T-helper 1 cell (primary cell): Measurements from ENCODE around the gene CHI3L2.

Experiments
- DNase-seq, 5 donors: peaks; one replicate each; pipeline ENCODE4 v3.0.0-alpha.2; 2012 to 2020

Gene CHI3L2

DNA sequence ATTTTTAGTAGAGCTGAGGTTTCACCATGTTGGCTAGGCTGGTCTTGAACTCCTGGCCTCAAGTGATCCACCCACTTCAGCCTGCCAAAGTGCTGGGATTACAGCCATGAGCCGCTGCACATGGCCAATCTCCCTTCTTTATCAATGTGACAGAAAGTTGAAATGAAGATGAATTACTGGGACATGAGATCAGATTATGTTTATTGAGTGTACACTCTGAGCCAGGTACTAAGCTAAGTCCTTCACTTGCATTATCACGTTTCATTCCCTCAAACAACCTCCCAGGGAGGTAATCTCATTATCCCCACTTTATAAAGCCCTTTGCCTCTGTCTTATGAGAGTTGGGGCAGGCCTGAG lies 6.3 kb upstream of the CHI3L2 start:
- no peak for DNase-seq

DNA sequence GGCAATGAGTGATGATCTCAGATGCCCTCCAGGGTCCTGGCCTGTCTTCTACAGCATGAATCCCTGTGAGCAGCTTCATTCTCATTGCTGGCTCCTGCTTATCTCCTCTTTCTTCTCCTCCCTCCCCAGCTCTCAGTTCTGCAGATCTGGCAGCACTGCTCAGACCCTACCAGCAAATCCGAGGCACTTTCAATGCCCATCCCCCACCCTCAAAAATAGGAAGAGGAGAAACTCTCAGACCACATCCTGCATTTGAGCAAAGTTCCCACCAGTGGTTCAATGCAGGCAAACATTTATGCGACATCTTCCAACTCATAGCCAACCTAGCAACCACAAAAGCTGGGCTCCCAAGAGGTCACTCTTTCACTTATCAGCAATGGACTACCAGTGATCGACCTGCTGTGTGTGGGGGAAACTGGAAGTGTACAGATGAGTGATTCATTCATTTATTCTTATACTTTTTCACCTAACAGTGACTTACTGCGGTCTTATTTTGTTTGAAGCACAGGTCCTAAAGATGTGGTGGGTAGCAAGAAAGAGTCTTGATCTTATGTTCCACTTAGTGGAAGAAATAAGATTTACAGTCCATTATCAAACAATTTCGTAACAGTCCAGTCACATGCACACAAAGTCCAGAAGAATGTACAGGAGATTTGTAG lies 5.8 kb upstream of the CHI3L2 start:
- DNase-seq = peak in 1 of 5 donors; percentile 83

DNA sequence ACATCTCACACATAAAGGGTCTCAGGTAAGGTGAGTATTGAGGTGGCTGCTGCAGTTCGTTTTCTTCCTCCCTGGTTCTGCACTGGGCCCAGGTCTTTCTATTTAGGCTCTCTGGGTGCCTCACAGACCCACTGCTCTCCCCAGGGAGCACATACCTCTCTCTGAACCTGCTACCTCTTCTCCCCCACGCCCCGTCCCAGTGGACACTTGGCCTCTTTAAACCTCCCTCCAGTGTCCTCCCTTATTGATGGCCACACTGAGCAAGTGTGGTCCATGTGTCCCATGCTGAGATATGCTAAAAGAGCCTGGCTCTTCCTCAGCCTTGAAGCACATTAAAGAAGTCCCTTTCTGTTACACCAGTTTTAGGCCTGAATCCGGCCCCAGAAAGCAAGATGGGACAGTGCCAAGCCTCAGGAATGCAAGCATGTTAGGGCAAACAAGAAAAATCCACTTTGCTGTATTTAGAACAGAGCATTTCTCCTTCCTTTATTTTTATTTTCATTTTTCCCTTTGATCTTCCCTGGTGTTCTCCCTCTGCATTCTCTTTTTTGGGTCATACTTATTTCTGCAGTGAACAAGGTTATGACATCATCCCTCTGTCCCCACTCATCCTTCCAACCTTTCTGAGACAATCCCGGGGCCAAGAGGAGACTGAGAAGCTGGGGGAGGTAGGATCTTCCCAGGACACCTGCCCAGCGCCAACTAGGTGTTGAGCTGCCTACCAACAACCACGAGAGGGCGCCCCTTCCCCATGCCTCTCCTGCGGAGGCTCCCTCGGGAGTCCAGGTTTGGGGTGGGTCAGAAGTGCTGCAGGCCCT lies 5.0 kb upstream of the CHI3L2 start:
- DNase-seq = peak; percentile 57 to 72 (median 62)

DNA sequence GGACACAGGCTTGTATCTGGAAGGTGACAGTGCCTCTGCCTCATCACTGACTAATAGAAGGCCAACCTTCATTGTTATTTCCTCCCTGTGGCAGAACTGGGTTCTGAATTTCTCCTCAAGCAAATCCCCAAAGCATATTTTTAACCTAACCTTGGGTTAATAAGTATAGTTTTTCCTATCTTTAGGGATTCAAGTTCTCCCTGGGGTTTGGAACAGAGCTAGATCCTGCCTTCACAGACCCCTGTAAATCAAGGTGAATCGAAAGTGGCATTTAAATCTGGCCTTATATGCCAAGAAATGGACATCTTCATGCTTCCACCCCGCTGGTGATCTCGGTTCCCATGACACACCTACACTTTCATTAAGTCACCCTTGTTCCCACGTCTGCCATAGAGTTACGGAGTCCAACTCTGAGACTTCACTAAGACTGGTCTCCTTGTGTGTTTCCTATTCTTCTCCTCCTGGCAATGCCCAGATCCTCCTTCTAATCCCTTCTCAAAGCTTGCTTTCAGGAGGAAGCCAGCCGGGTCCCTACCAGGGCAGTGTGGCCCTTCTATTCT lies 4.3 kb upstream of the CHI3L2 start:
- DNase-seq = no peak

DNA sequence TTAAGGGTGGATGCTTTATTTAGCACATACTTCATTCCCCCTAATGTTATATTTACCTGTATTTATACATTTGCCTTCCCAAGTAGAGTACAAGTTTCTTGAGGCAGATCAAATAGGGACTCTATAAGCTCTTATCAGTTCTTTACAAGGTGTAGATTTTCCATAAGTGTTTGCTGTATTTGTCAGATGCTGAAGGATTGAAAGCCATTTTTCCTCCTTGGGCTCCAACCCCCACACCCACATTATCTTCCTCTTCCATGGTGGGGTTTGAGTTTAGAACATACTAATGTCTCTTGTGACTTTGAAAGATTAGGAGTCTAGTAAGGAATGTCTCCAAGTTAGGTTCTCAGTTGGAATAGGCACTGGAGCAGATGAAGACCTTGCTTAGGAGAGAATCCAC lies 2.4 kb upstream of the CHI3L2 start:
- no peak for DNase-seq

DNA sequence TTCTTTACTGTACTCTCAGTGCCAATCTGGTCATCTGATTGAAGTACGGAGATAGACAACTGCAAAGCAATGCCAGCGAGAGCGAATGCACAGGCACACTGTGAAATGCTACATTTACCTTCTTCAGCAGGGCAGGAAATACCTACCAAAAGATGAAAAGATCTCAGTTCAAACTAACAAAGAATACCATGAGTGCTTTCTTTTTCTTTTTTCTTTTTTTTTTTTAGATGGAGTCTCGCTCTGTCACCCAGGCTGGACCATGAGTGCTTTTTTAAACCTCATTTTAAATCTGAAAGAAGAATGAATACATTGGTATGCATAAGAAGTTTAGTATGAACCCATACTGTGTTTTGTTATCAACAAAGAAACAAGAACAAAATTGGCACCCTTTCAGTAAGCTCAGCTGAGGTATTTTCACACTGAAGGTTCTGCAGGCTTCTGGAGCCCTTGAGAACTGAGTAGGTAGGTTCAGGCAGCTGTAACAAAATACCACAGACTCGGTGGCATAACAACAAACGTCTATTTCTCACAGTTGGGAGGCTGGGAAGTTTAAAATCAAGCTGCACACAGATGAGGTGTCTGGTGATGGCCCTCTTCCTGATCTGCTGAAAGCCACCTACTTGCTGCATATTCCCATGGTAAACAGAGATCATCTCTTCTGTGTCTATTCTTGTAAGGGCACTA lies 1.7 kb upstream of the CHI3L2 start:
- peak in 1 of 5 donors; percentile 48 for DNase-seq

DNA sequence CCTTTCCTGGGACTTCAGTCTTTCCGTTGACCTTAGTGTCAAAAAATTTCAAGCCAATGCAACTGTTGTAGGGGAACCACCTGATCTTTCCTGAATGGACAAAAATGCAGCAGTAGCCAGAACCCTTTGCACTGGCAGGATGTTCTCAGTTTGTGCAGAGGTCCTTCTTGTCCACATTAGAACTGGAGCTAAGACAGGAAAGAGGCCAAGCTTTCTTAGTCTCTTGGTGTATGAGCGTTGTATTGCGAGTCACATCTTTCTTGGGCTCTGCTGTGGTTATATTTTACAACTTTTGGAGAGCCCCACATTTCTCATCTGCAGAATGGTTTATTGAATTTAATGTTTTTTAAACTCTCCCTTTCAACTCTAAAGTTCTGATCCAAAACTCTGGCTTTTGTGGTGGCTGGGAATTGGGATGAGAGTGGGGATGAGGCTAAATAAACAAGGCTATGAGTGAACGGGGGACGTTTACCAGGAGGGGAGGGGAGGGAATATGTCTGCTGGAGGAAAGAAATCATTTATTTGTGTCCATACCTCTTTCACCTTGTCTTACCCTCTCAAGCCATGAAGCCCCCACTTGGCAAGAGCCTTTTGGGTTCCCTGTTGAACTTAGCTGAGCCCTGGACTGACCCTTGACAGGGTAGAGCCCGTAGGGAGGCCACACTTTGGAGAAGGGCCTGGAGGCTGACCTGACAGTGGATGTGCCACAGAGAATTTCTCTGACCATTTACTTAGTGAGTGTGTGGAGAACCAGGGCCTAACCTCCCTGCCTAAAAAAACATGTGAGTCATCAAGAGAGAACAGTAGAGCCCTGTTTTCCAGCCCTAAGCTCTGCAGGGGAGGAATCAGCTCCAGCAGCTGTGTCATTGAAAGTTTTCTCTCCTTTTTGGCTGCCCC lies 586 bp downstream of the CHI3L2 start:
- DNase-seq = no peak

DNA sequence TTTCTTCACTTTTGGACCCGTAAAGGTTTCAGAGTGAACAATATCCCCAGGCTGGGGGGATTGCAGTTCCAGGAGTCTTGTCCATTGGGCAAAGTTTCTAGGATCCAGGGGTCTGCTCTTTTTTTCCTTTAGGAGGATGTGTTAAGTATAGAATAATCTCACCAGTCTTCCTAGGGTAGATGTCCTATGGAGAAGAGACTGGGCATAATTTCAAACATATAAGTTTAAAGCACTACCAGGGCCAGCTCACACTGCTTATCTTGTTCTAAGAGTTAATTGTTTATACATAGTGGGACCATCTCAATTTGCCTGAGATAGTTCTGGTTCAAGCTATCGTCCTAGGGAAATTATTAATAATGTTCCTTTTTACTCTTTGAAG lies 1.2 kb downstream of the CHI3L2 start:
- DNase-seq = no peak

DNA sequence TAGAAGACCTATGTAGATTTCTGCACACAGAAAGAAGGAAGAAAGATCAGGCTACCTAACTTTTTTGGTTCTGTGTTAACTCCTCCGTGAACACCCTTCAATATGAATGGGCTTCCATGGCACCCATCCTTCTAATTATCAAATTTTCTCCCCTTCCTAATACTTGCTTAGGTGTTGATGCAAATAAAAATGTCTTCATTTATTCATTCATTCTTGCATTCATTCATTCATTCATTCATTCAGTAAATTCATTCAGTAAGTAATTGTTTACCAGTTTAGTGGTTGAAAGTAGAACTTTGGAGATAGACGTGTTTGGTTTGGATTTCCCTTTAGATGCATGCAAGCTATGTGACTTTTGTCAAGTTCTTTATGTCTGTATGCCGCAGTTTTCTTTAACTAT lies 4.6 kb downstream of the CHI3L2 start:
- DNase-seq = no peak

DNA sequence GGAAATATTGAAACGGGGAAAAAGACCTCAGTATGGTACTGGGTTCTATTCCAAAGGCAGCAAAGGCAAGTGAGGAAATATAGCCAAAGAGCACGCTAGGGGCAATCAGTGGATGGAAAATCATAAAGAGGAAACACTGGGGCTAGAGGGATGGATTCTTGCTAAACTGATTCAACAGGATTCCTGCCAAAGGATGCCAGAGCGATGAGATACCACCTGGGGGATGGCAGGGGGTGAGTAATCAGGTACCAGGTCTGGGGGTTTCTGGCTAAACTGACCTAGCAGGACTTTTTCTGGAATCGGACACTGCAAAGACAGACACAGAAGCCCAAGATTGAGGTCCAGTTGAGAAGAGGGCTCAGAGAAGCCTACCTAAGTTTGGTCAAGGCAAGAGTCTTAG lies 6.7 kb downstream of the CHI3L2 start:
- DNase-seq = no peak

DNA sequence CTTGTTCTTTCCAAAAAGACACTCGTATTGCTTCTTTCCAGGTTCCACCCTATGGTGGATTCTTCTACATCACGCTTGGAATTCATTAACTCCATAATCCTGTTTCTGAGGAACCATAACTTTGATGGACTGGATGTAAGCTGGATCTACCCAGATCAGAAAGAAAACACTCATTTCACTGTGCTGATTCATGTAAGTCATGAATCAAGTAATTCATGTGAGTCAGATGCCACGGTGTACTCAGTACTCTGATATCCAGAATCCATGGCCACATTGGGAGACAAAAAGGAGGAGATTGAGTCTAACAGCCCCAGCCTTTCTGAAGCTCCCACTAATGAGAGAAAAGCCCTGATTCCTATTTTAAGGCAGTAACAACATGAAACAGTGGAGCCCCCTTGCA lies 7.4 kb downstream of the CHI3L2 start:
- no peak for DNase-seq

DNA sequence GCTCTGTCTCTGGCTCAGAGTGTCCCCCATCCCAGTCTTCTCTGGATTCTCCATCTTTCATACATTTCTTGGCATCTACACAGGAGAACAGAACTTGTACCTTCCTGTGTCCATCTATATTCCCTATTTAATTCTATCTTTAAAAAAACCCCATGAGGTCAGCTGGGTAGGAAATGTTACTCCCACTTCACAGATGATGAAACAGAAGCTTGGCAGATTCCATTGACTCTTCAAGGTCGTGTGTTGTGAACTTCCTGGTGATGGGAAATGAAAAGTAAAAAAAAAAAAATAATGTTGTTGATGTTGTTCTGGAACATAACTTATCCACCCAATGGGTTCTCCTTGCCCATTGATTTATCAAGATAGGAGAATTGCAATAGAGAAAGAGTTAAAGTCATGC lies 8.9 kb downstream of the CHI3L2 start:
- DNase-seq = no peak

DNA sequence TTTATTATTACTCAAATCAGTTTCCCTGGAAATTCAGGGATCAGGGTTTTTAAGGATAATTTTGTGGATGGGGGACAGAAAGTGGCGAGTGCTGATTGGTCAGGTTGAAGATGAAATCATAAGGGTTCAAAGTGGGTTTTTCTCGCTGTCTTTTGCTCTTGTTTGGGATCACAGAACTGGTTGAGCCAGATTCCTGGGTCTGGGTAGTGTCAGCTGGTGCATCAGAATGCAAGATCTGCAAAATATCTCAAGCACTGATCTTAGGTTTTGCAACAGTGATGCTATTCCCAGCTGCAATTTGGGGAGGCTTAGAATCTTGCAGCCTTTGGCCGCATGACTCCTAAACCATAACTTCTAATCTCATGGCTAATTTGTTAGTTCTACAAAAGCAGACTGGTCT lies 9.3 kb downstream of the CHI3L2 start:
- no peak for DNase-seq

DNA sequence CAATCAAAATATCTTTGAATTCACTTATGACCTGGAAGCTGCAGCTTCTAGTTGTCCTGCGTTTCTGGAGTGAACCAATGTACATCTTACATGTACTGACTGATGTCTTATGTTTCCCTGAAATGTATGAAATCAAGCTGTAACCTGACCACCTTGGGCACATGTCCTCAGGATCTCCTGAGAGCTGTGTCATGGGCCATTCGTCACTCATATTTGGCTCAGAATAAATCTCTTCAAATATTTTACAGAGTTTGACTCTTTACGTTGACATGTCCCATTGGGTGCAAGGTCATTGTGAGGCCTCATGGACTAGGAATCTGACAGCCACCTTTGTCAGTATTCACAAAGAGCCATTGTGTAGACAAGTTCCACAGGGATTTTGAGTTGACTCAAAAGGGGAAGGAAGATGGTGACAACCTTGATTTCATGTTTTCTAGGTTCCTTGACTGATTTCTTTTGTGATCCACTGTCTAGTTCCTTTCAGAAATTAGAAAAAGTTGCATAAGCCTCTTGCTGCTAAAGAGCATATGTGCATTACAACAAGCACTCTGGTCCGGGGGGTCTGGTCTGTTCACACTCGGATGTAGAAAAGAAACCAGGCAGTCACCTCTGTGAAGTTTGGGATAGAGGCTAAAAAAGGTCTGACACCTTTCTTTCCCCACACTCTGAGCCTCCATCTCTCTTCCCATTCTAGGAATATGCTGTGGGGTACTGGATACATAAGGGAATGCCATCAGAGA lies 10.7 kb downstream of the CHI3L2 start:
- DNase-seq = no peak

DNA sequence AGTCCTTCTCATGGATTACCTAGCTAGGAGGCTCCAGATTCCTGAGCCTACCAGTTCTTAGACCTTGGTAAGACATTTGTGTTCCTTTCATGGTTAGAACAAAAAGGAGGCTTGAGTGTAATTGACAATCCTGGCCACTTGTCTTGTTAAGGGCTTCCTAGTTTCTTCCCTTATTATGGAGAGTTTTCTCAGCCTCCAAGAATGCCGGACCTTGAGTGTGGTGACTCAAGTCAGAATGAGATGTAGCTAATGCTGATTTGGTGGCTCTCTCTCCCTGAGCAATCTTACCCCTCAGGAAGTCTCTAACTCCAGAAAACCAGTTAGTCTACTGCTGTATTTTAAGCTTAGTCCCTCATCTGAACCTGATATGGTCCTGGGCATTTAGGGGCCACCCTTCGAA lies 14.3 kb downstream of the CHI3L2 start:
- no peak for DNase-seq

DNA sequence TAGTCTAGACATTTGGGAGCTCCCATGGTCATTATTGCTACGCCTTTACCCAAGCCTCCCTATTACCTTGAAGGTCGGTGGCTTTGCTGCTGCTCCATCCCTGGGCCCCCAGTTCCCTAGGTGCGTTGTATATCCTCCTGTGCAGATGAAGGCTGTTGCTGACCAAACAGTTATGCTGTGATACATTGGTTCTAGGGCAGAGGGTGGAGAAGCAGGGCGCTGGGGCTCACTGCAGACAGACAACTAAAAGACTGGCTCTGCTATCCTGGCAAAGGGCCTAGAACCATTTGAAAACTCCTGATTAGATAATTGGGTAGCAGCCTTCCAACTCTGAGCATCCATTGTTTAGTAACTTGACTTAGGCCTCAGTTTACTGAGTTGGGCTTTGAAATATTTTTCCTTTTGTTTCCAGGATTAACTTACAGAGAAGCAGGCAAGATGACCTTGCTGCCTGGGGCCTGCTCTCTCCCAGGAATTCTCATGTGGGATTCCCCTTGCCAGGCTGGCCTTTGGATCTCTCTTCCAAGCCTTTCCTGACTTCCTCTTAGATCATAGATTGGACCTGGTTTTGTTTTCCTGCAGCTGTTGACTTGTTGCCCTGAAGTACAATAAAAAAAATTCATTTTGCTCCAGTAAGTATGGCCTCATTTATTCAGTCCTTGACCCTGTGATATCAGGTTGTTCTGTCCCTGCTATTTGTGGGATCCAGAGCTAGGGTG lies 15.5 kb downstream of the CHI3L2 start:
- DNase-seq = no peak

DNA sequence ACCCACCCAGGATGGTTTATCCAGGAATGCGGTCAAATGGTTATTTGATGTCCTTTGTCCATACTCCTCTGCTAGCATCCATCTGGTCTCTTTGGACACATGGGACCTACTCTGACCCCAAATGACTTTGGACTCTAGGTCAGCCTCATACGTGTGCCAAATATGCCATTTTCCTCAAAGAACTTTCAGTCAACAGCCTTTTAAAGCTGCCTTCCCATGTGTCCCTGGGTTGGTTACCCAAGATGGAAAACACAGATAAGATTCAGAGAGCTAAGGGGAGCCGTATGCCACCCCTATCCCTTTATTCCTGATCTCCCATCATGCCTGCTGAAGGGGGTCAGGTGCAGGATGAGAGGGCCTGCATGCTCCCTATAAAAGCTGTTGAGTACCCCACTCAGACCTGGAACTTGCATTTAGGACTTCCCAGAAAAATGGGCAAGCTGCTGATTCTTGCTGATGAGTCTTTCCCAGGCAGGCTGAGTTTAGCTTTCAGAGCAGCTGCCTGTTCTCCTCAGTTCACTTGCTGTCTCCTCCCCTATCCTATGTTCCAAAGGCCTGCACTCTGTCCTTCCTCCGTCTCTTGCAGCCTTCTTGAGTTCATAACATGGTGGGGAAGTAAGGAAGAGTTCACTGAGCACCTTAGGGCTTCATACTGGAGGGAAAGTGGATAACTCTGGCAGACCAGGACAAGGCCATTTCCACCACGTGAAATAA lies 19.8 kb downstream of the CHI3L2 start:
- DNase-seq = no peak

DNA sequence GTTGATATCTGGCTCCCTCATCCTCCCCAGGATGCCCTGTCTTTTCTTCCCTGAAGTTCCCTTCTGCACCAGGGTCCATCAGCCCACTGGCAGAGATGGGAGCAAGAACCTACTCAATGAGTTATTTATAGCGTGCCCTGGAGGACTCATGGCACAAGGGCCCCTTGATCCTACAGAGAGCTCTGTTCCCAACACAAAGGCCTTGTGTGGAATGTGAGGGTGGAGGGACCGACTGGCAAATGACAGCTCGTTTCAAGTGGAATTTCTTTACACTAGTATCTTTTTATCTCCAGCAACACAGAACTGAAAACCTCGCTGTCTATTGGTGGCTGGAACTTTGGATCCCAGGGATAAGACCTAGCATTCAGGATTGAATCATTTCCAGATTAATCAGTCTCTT lies 22.4 kb downstream of the CHI3L2 start:
- no peak for DNase-seq

DNA sequence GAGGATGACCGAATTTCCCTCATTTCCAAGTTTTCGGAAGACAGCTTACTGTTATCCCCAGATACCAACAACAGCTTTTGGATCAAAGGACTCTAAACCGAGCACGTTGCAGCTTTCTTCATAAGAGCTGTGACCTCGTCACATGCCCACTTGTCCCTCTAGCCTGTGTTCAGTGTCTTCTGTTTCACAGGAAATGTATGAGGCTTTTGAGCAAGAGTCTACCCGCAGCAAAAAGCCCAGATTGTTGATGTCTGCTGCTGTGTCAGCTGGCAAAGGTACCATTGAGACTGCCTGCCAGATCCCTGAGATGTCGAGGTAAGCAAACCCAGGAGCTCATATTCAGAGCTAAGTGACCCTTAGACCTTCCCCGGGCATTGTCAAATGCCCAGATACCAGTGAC lies 24.1 kb downstream of the CHI3L2 start:
- DNase-seq = no peak

DNA sequence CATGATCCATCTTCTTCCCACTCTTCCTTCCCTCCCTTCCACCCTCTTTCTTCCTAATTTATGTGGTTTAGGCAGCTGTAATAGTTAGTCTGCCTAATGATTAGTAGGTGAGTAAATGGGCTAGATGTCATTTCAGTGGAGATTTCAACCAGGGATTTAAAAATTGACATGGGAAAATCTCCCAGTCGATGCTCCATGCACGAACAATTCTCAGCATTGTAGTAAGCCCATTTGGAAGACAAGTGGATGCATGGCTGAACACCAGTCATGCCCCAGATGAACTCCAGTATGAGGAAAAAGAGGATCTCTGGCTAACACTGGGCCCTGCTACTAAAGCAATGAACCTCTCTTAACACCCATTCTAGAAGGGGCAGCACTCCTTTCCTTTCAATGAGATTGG lies 25.3 kb downstream of the CHI3L2 start:
- DNase-seq = no peak

DNA sequence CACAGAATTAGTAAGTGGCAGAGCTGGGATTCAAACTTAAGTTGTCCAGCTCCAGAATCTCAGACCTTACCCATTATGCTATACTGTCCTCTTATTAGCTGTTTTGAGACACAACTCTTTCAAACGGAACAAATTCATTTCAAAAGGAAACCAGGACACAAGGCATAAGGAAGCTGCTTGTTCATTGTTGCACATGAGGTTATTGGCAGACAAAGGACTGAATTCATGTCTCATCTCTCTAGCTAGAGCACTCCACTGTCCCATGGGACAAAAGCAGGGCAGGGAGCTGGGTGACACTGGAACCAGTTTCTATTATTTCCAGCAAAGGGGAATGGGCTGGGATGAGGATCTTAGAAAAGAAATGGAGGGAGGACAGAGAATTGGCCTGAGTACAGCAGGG lies 26.4 kb downstream of the CHI3L2 start:
- DNase-seq = no peak
